ENCODE results near the gene TLE1.

The TLE1 gene

DNA sequence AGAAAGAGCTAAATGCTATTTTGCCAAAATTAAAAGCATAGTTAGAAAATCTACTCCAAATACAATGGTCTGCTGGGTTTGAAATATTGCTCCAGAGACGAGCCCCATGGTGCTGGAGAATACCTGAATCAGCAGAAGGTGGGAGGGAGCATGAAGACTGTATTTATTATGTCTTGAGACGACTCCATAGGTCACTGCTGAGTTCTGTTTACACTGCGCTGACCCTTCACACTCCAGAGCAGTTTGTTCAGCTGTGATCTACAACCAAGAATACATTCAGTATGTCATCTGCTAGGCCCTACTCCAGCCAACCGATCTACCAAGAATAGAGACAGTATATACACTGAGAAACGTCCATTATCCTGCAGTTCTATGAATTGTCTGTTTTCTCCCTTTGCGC is 150.5 kb downstream of the TLE1 start:
- Histone ChIP-seq H3K27ac (ENCODE audit: low read depth, low read length, poor library complexity, severe bottlenecking) (no peak overlapping the region), H3K4me2 (ENCODE audit: low read length) (no peak overlapping the region)

DNA sequence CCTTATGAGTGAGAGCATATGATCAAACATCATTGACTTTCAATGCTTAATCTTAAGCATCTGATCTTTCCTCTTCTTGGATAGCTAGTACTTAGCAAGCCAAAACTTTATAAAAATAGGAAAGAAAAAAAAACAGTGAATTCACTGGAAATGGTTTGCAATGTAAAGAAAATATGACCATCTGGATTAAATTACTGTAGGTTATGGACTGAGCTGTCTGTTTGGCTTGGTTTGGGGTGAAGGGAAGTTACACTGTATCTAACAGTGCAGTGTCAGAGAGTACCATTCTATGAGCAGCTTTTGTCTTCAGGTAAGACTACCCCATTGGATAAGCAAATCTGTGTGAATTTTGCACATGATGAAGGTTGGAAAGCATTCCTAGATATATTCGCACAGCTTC is 151.4 kb downstream of the TLE1 start:
- H3F3A ChIP-seq (ENCODE audit: insufficient read depth, low read length) = no peaks in the 10 kb centered on the region
- H3K4me2 ChIP-seq (ENCODE audit: low read length) = no peak overlapping the region
- no peaks in the 10 kb centered on the region for H4K20me1 ChIP-seq (ENCODE audit: insufficient read depth, low read length)
- H2AFZ ChIP-seq (ENCODE audit: low read length) = no peak overlapping the region
- H3K4me3 ChIP-seq (ENCODE audit: low read depth, low read length, poor library complexity, severe bottlenecking) = no peak overlapping the region
- H3K36me3 ChIP-seq (ENCODE audit: insufficient read depth, low read length) = no peaks in the 10 kb centered on the region
- no peak overlapping the region for H3K27ac ChIP-seq (ENCODE audit: low read depth, low read length, poor library complexity, severe bottlenecking)
- no peak overlapping the region for H3K9ac ChIP-seq (ENCODE audit: low read length)
- H3K27me3 ChIP-seq (ENCODE audit: insufficient read depth, low read length) = no peaks in the 10 kb centered on the region
- TF ChIP-seq, protein P1, sequence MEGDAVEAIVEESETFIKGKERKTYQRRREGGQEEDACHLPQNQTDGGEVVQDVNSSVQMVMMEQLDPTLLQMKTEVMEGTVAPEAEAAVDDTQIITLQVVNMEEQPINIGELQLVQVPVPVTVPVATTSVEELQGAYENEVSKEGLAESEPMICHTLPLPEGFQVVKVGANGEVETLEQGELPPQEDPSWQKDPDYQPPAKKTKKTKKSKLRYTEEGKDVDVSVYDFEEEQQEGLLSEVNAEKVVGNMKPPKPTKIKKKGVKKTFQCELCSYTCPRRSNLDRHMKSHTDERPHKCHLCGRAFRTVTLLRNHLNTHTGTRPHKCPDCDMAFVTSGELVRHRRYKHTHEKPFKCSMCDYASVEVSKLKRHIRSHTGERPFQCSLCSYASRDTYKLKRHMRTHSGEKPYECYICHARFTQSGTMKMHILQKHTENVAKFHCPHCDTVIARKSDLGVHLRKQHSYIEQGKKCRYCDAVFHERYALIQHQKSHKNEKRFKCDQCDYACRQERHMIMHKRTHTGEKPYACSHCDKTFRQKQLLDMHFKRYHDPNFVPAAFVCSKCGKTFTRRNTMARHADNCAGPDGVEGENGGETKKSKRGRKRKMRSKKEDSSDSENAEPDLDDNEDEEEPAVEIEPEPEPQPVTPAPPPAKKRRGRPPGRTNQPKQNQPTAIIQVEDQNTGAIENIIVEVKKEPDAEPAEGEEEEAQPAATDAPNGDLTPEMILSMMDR (IDR thresholded peaks at IDR 0.05; ENCODE audit: low read length) = no peak
- no peak for TF ChIP-seq EZH2 (IDR thresholded peaks at IDR 0.05; ENCODE audit: borderline replicate concordance, low read length)
- no peaks in the 10 kb centered on the region for H3K79me2 ChIP-seq (ENCODE audit: insufficient read depth, low read length)
- no peaks in the 10 kb centered on the region for H3K9me2 ChIP-seq (ENCODE audit: low read depth, low read length)
- no peaks in the 10 kb centered on the region for H3K9me3 ChIP-seq (ENCODE audit: low read length)
- H3K4me1 ChIP-seq (ENCODE audit: insufficient read depth, low read length, severe bottlenecking) = no peaks in the 10 kb centered on the region

More for the DNA sequence above, 150.5 kb downstream of the TLE1 start:
- Histone ChIP-seq H3K9me2 (ENCODE audit: low read depth, low read length) (no peaks in the 10 kb centered on the region), H4K20me1 (ENCODE audit: insufficient read depth, low read length) (no peaks in the 10 kb centered on the region), H3F3A (ENCODE audit: insufficient read depth, low read length) (no peaks in the 10 kb centered on the region), H3K9me3 (ENCODE audit: low read length) (no peaks in the 10 kb centered on the region), H3K27me3 (ENCODE audit: insufficient read depth, low read length) (no peaks in the 10 kb centered on the region), H3K9ac (ENCODE audit: low read length) (no peak overlapping the region), H3K4me3 (ENCODE audit: low read depth, low read length, poor library complexity, severe bottlenecking) (no peak overlapping the region), H3K4me1 (ENCODE audit: insufficient read depth, low read length, severe bottlenecking) (no peaks in the 10 kb centered on the region), H3K79me2 (ENCODE audit: insufficient read depth, low read length) (no peaks in the 10 kb centered on the region), H3K36me3 (ENCODE audit: insufficient read depth, low read length) (no peaks in the 10 kb centered on the region), H2AFZ (ENCODE audit: low read length) (no peak overlapping the region)
- no peak for TF ChIP-seq EZH2 (IDR thresholded peaks at IDR 0.05; ENCODE audit: borderline replicate concordance, low read length)
- TF ChIP-seq, protein P1 (IDR thresholded peaks at IDR 0.05; ENCODE audit: low read length) = no peak

DNA sequence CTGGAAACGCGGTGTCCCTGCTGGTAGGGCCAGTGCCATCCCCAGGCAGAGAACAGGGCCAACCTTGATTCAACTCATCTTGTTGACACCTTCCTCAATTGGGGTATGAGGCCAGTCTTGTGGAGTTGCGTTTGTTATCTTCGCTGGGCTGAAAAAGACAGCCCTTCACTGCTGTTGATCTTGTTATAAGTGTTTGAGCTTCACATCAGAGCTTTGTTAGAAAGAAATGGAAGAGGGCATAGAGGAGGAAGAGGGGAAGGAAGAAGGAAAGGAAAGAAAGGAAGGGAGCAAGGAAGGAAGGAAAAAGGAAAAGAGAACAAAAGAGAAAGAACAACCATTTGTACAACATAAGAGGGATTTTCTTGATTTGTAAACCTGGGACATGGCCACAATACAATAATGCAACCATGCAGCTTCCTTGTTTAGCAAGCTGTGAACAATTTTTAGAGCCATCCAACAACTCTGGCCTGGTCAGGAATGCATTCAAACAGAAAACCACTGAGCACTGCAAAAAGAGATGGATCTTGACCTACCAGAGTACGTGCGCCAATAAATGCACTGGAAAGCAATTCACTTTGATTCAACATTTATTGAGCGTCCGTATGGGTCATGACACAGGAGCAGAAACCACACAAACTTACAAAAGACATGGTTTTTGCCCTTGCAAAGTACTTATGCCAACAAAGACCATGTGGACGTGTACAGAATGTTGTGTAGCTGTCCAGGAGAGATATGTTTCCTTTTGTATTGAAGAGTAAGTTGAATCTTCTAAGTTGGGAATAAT is 152.9 kb downstream of the TLE1 start:
- Histone ChIP-seq H3K9me3 (ENCODE audit: low read length) (no peaks in the 10 kb centered on the region), H3K36me3 (ENCODE audit: insufficient read depth, low read length) (no peaks in the 10 kb centered on the region), H2AFZ (ENCODE audit: low read length) (no peak overlapping the region), H3K4me1 (ENCODE audit: insufficient read depth, low read length, severe bottlenecking) (no peaks in the 10 kb centered on the region), H3K27ac (ENCODE audit: low read depth, low read length, poor library complexity, severe bottlenecking) (no peak overlapping the region), H3K4me3 (ENCODE audit: low read depth, low read length, poor library complexity, severe bottlenecking) (no peak overlapping the region), H3K4me2 (ENCODE audit: low read length) (no peak overlapping the region), H3K9ac (ENCODE audit: low read length) (no peak overlapping the region), H3K27me3 (ENCODE audit: insufficient read depth, low read length) (no peaks in the 10 kb centered on the region), H3F3A (ENCODE audit: insufficient read depth, low read length) (no peaks in the 10 kb centered on the region), H4K20me1 (ENCODE audit: insufficient read depth, low read length) (no peaks in the 10 kb centered on the region), H3K9me2 (ENCODE audit: low read depth, low read length) (no peaks in the 10 kb centered on the region), H3K79me2 (ENCODE audit: insufficient read depth, low read length) (no peaks in the 10 kb centered on the region)
- no peak for TF ChIP-seq EZH2 (IDR thresholded peaks at IDR 0.05; ENCODE audit: borderline replicate concordance, low read length)
- TF ChIP-seq, protein P1 (IDR thresholded peaks at IDR 0.05; ENCODE audit: low read length) = no peak
